ENCODE results near the gene ADAM15.

ADAM15 gene

GRCh38 chr1:155073377-155074242 is 22.5 kb downstream of the ADAM15 start:
- DNase-seq (ENCODE audit: low spot score) = no peak

DNA sequence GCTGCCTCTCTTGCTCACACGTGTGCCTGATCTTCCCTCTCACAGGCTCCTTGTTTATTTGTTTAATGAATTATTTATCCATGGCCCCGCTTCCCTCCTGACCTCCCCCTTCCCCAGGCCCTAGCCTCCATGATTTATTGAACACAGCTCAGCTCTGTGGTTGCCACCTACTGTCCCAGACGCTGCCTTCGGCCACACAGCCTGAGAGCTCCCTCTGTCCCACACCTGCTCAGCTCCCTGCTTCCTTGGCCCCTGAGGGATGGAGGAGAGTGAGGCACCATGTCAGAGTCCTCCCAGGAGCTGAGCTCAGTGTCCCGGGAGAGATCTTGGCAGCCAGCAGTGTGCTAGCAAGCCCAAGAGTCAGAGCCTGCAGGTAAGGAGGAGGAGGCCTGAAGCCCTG is 24.4 kb downstream of the ADAM15 start:
- no peak for DNase-seq (ENCODE audit: low spot score)

DNA sequence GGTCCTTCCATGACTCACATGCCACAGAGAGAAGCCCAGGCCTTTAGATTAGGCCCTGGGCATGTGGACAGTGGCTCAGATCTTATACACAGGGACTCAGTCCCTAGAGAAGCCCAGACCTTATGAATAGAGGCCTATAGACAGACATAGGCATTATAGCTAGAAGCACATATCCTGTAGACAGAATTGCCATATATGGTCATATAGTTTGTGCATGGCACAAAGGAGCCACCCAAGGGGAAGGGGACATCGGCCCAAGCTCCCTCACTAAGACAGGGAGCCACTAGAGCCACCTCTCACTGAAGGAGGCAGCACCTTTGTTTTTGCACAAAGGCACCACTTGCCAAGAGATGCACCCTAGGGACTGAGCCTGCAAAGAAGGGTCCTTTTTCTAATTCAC is 25.3 kb downstream of the ADAM15 start:
- no peak for DNase-seq (ENCODE audit: low spot score)

- DNase-seq (ENCODE audit: low spot score) = no peak
These were observed 26.2 kb downstream of the ADAM15 start for GRCh38 chr1:155077346-155077745.

DNA sequence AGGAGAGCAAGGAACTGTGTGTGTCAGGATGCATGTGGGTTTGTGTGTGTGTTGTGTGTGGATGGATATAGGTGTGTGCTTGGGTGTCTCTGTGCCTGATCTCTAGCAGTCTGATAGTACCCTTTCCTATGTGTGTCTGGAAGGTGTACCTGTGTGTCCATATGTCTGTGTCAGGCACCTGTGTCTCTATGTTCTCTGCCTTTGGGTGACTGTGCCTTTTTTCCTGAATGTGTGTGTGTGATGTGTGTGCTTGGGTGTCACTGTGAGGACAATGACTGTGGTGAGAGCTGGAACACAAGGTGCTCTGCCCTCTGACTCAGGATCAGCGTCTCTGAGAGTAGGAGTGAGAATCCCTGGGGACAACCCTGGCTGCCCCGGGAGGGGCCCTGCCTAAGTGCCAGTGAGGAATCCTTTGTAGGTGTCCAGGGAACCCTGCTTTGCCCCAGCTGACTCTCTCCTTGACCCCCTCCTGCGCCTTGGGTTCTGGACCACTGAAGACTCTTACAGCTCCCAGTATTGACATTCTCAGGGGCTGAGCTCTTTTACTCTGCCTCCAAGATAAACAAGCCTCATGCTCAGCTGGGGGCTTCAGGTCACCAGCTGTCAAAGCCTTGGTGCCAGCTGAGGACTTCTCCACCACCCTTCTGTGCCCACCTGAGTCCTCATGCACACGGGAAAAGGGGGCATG is 26.8 kb downstream of the ADAM15 start:
- DNase-seq (ENCODE audit: low spot score) = no peak

- peak; percentile 74 for DNase-seq (ENCODE audit: low spot score)
These were observed 27.5 kb downstream of the ADAM15 start, which contains the start of gene EFNA3 for GRCh38 chr1:155078469-155079209. Gene EFNA3 (plus strand): TSS chr1:155078837. CDS start chr1:155078942, 105 bp downstream.

DNA sequence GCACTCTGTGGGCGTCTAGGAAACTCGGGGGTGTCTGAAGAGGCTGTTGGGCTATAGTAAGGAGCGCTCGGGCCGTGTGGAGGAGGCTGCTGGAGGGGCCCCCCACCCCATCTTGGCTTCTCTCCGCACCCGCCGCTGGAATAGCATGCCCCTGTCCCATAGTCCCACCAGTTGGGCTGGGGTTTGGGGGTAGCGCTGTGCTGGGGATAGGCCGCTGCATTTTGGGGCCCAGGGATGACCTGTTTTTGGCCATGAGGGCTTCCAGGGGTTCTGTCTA is 28.0 kb downstream of the ADAM15 start:
- DNase-seq (ENCODE audit: low spot score) = no peak

- no peak for DNase-seq (ENCODE audit: low spot score)
These were observed 28.6 kb downstream of the ADAM15 start for GRCh38 chr1:155079487-155080311.

GRCh38 chr1:155080312-155081228 is 29.5 kb downstream of the ADAM15 start:
- no peak for DNase-seq (ENCODE audit: low spot score)

DNA sequence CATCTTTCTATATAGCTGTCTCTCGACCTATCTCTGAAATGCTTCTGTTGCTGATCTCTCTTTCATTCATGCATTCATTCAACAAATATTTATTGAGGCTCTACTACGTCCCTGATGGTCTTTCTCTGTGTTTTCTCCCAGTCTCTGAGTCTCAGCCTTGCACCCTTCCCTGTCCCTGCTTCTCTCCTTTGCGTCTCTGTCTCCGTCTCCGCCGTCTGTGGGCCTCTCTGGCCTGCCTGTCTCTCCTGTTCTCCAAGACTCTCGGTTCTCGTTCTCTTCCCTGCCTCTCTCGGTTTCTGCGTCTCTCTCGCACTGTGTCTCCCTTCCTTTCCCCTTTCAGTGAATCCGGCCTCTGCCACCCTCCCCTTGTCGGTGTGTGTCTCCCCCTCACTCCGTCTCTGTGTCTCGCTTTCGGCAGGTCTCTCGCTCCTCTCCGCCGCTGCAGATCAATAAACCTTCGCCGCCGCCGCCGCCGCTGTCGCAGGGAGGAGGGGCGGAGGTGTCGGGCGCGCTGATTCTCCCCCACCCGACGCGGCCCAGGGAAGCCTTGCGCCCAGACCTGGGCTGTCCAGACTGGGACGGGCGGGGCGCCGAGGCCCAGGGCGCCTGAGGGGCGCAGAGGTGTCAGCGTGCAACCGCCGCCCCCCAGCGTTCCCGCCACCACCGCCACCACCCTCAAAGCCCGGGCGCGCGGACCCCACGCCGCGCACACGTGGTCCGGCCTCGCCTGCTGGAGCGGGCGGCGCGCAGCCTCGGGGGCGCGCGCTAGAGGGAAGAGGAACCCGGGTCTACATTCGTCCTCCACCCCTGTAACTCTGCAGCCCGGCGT is 30.6 kb downstream of the ADAM15 start:
- no peak for DNase-seq (ENCODE audit: low spot score)

- DNase-seq (ENCODE audit: low spot score) = no peak
These were observed 31.4 kb downstream of the ADAM15 start for GRCh38 chr1:155082301-155083051.

- no peak for DNase-seq (ENCODE audit: low spot score)
These were observed 32.0 kb downstream of the ADAM15 start for GRCh38 chr1:155083052-155083541.

DNA sequence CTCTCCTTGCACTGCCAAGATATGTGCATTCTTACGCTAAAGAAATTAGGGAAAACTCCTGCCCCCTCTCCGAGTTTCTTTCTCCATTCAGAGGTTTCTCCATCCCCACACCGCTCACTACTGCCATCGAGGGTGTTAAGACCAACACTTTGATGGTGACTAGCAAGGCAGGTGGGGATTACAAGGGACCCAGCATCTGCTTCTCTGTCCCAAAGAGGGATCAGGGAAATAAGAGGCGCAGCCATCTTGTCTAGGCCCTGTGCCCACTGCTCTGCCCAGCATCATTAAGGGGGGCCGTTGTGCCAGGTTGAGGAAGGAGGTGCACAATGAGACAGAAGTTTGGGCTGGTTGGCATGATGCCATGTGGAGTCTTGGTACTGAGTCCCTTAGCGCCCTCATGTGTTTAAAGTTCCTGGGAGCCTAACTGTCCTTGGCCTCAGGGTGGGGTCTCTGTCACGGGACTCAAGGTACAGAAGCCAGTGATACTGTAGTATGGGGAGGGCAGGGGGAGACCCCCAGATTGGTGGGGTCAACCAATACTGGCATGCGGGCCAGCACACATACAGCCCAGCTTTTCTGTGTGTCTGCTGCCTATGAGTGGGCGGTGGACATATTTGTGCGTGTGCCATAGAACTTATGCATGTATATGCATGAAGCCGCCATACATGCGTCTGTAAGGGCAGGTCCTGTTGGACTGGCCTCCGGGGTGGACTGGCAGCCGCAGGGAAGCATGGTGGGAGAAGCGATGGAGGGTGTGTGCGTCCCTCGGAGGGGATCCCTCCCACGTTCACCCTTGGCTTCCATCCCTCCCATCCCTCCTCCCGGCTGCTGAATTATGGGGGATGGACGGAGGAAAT is 33.0 kb downstream of the ADAM15 start:
- DNase-seq (ENCODE audit: low spot score) = no peak

DNA sequence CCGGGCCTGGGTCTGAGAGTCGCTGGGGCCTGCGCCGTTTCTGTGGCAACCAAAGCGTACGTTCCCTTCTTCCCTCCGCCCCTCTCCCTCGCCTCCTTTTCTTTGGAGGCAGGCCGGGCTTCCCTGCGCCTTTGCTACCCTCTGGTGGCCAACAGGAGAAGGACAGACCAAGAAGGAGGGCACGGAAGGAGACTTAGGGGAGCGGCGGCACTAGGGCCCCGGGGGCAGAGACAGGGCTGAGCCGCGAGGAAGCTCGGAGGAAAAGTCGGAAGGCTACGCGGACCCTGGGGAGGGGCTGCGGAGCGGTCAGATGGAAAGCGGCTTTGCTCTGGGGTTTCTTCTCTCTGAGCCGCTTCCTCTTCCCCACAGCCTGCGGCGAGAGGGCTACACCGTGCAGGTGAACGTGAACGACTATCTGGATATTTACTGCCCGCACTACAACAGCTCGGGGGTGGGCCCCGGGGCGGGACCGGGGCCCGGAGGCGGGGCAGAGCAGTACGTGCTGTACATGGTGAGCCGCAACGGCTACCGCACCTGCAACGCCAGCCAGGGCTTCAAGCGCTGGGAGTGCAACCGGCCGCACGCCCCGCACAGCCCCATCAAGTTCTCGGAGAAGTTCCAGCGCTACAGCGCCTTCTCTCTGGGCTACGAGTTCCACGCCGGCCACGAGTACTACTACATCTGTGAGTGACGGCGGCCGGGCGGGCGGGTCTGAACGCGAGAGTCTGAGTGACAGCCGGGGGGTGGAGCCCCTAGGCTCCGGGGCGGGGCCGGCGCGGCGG is 33.8 kb downstream of the ADAM15 start:
- peak; percentile 97 for DNase-seq (ENCODE audit: low spot score)

DNA sequence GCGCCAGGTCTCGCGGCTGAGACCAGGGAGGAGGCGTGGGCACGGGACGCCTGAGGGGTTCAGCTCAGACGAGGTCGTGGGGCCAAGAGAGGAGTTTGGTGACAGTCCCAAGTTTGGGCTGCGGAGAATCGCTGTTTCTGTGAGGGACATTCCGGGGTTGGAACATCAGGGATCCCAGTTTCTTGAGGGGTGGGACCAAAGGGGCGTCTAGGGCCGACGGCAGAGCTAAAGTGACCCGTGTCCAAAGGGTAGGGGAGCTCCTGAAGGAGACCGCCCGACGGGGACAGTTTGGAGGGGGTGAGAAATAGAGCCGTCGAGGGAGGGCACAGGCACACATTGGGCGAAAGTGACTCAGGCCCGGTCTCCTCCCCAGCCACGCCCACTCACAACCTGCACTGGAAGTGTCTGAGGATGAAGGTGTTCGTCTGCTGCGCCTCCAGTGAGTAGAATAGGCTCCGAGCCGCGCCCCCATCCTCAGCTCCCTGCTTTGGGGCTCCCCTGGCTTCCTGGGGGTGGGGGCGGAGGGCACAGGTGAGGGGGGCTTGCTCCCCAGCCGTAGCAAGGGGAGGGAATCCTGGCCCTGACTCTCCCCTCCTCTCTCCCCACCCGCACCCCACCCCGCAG is 34.5 kb downstream of the ADAM15 start:
- peak; percentile 57 for DNase-seq (ENCODE audit: low spot score)

- peak; percentile 81 for DNase-seq (ENCODE audit: low spot score)
These were observed 35.1 kb downstream of the ADAM15 start for GRCh38 chr1:155086128-155086741.

Data from COLO829 (cell line).